DMS 273 (cell line): Measurements from ENCODE around the gene UBE2Q2.
"Not testable (repeated sequence)": the region's sequence is repeated elsewhere in the genome, so short reads cannot be mapped to it uniquely, and the experiment has no call there.

Experiments used
- DNase-seq: peaks from one replicate; lab custom pipeline; 2025; ENCODE audit not compliant: unreplicated experiment; lab: John Stamatoyannopoulos, UW

The UBE2Q2 gene

DNA sequence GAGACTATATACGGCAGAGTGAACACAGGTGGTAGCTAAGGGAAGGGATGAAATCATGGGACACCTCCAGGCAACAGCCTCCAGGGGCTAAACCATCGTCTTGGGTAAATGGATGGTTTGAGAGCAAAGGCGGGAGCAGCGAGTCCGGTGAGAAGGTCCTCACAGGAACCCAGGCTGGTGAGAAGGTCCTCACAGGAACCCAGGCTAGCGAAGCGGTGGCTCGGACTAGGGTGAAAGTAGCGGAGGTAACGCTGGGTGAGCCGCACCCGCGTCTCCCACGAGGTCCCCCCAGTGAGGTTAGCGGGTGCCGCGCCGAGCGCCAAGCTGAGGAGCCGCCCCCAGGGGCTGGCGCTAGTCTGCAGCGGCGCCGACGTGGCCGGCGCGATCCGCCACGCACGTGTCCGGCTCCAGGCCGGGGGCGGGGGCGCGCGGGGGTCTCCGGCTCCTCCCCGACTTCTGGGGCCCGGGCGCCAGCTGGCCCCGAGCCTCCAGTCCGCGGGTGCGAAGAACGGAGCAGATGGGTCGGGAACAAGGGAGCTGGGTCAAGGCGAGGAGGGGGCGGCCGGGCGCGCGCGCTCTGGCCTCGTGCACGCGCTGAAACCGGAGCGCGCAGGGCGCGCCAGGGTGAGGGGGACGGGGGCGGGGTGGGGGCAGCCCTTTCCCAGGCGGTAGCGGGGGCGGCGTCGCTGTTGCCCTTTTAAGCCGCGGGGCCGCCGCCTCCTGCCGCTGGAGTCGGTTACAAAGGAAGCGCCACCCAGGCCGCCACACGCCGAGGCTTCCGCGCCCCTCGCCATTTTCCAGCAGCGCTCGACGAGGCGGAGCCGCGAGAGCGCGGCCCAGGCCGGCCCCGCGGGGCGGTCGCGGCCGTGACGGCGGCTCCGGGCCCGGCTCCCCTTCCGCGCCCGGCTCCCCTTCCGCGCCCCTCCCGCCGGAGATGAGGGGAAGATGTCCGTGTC lies at the start of gene UBE2Q2:
TSS of gene UBE2Q2 (plus strand) at position 726 of the 956 bp plus-strand sequence. CDS start at position 946, 220 bp downstream.
- DNase-seq, result peak; percentile 91

DNA sequence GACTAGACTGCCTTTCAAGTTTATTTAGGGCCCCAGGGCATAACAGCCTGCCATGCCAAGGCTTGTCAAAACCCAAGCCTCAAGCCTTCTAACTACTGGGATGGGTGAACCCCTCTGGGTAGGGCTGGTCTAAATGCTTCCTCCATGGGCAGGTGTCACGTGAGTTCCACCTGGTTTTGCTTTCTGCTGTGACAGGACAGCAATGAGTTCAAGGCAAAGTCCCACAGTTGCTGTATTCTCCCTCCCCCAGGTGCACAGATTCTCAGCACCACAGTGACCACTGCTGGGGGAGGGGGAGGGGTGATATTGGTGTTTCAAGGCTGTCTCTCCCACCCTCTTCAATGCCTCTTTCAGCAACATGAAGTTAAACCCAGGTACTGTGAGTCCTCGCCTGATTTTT lies 46.9 kb upstream of the UBE2Q2 start:
- DNase-seq, result no peak

DNA sequence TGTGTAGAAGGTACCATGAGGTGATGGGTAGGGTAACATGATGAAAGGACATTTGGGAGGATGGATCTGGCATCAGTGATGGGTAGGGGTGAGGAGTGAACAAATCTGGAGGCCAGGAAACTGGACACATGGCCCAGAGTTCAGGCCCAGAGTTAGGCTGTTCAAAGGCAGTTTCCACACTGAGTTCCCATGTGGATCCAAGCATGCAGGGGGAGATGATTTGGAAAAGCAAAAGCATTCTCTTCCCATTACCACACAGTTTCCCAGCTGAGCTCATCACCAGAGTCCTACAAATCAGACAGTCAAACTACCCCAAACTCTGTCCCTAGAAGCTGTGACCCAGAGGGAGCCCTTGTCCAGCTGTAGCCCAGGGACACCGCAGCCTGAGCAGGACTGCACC lies 46.1 kb upstream of the UBE2Q2 start:
- DNase-seq, result not testable (repeated sequence)

DNA sequence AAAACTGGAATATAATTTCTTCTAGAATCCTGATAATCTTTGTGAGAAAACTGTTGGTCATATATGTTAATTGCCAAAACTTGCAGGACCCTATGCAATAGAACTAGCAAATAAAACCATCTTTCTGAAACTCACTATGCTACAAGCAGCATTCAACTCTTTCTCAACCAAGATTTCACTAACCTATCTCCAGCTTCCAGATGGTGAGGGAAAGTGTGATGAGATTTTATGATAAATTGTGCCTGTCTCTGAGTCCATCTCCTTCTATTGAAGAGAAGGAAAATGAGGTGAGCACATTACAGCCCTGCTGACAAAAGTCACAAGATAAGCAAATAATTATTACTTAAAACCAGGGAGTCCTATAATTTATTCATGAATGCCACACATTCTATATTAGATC lies 44.1 kb upstream of the UBE2Q2 start:
- no peak for DNase-seq

DNA sequence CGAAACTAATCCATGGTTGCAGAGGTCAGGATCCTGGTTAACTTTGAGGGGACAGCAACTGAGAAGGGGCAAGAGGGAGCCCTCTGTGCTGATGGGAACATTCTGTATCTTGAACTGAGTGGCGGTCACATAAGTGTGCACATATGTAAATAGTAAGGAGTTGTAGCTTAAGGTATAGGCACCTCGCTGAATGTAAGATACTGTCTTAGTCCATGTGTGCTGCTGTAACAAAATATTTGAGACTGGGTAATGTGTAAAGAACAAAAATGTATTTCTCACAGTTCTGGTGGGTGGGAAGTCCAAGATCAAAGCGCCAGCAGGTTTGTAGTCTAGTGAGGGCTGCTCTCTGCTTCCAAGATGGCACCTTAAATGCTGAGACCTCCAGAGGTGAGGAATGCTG lies 42.8 kb upstream of the UBE2Q2 start:
- DNase-seq, result not testable (repeated sequence)

DNA sequence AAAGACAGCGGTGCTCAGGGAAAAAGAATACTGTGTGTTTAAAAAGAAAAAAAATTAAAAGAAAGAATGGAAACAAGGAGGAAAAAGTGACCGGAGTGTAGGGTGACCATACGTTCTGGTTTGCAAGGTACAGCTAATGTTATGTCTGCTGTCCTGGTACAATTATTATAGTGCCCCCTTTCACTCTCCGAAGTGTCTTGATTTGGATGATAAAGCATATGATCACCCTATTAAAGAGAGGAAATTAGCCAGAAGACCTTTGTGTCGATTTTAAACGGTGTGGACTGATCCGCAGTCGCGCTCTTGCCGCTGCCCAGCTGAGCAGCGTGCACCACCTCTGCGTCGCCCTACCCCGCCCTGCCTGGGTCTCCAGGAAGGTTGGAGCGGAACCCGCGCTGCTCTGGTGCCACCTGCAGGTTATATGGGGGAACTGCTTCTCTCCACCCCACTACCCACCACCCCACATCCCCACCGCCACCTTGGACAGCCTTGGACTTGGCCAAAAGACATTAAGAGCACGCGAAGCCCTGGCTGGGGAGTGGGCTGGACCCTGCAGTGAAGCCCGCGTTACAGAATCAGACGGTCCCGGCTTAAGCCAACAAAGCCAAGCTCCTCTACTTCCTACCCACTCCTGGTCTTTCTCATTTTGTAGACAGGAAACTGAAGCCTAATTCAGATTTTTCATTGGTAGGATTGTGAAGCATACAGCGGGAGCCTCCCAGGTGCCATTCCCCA lies 41.2 kb upstream of the UBE2Q2 start:
- DNase-seq, result peak; percentile 87

DNA sequence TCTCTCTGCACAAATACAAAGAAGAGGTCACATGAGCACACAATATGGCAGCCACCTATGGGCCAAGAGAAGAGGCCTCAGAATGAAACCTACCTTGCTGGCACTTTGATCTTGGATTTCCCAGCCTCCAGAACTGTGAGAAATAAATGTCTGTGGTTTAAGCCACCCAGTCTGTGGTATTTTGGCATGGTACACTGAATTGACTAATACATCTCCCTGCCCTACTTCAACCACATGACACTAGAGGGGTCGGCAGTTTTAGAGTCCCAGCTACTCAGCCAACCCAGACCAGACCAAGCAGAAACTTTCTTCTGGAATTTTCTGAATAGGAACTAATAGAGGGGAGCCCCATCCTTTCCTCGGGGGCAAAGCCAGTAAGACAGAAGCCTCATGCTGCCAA lies 35.8 kb upstream of the UBE2Q2 start:
- DNase-seq, result not testable (repeated sequence)

DNA sequence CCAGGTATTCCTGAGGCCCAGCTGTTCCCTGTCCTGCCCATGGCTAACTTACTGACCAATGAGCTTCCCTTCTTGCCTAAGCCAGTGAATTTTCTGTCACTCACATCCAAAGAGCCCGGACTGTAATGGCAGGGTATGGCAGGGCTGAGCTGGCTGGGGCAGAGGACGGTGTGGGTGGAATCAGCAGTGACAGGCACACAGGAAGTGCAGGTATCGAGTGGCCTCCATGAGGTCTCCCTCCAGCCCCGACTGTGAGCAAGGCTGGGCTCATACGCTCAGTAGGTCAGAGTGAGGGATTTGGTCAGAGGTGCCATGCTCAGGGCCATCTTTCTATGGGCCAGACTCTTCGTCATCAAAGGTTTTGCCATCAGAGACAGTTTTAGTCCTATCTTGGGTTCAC lies 35.2 kb upstream of the UBE2Q2 start:
- DNase-seq, result not testable (repeated sequence)

DNA sequence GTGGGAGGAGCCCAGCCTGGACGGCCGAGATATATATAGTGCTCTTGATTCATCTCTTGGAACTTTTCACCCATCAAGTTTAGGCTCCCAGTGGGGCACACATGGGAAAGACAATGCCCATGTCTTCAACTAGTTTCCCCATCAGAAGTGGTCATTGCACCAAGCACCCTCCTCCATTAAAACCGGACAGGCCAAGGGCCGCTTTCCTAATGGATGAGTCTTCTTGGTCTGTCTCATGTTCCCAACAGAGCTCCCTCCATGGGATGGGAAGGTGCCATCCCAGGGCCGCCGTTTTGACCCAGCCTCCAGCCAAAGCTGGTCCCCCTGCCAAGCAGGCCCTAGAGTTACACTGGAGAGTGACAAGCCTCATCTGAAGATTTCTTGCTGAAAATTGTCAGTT lies 34.7 kb upstream of the UBE2Q2 start:
- no peak for DNase-seq

DNA sequence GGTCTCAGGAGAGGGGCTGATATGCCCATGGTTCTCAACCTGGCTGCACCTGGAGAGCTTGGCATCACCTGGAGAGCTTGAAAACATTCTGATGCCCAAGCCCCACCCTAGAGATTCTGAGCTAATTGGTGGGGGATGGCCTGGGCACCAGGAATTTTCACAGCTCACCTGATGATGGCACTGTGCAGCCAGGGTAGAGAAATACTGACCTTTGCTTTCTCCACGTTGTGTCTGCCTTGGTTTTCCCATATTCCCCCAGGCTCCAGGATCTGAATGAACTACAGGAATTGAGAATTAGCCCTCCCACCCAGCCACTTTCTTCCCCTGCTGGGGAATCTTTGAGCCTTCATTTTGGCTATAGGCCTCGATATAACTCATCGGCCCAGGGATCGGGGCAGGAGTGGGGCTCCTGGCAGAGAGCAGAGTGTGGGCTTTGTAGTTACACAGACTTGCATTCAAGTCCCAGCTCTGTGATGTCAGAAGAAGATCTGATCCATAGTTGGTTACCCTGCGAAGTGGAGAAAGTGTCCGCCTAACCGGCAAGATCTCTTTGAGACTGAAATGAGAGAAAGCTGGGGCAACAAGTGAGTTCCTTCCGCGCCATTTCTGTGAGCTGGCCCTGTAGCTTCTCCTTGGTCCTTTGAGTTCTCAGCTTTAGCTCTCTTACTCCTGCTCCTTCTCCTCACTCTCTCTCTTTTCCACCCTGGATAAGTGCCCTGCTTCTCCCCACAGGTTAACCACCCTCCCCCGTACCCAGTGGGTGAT lies 33.1 kb upstream of the UBE2Q2 start:
- DNase-seq, result peak; percentile 47

DNA sequence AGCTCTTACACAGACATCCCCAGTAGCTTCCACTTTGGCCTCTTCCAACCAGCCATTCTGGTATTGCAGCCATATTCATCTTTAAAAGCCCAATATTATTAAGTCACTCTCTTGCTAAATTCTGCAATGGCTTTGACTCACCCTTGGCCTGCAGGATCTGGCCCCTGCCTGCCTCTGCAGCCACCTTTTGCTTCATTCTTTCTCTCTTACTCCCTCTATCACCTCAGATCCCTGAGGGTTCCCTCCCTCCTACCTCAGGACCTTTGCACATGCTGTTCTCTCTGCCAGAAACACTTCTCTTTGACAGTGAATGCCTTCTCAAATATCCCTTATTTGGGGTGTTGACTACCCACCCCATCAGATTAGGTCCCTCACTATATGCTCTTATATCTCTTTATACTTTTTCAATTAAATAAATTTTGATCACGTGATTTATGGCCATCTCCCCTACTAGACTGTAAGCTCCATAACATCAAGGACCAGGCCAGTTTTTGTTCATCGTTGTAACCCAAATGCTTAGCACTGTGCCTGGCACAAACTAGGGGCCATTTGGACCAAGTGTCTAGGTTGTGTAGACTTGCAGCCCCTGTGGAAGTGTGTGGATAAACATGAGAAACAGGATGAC lies 32.3 kb upstream of the UBE2Q2 start:
- DNase-seq, result no peak

DNA sequence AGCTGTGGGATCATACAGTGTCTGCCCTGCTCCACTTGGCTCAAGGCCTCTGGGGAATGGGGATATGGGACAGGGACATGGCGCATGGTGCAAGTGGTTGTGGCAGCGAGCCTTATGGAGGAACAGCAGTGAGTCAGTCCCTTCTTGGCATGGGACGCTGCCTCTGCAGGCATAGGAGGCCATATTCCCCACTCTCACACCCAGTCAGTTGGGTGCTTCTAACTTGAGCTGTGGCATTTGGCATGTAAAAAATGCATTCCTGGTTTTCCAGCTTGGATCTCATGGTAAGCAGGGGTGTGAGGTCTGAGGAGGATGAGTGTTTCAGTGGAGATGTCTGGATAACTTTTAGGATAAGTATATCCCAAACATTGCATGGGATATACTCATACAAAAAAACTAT lies 31.6 kb upstream of the UBE2Q2 start:
- no peak for DNase-seq

DNA sequence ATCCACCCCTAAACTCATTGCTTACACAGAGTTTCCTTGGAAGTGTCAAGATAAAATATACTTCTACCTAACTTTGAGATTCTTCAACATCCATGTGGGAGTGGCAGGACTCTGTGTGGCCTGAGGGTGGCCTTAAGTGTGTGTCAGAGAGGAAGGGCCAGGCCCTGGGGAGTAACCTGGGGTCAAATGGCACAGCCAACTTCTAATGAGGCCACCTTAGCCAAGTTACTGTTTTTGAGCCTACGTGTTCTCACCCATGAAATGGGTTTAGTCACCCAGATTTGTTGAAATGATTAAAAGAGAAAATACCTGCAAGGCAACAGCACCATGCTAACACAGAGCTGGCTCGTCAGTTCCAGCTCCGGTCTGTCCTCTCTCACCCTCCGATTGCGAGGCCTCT lies 28.5 kb upstream of the UBE2Q2 start:
- DNase-seq, result no peak

DNA sequence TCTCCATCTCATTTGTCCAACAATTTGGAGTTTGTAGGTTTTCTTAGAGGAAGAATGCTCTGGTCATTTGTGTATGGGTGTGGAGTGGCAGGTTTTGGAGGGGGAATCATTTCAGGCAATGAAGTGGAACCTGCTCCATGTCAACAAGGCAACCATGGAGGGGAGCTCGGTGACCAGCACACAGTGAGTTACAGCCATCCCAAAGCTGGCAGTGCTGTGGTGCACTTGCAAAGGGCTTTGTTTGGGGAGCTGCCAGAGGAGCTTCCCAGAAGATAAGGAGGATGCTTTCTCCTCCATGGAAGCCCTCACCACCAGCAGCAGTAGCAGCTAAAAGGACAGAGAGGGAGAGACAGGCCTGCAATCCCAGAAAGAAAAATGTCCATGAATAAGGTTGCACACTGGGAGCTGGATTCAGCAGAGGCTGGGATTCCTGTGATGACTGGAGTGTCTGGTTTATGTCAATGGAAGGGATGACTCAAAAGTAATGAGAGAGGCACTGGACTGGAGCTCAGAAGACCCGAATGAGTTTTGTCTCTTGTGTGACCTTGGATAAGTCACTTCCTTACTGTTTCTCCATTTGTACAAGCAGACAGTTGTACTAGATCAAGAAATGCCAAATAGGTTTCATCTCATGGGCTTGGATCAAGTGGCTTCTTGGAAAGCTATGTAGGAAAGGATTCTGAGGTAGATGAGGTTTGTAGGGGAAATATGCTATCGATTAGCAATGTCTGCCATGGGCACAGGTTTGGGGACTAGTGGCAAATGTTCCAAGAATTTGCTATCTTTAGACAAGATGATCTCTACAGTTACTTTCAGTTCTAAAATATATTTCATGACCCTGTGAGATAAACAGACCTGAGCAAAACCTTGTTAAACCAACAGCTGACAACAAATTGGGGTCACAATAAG lies 27.2 kb upstream of the UBE2Q2 start:
- no peak for DNase-seq

DNA sequence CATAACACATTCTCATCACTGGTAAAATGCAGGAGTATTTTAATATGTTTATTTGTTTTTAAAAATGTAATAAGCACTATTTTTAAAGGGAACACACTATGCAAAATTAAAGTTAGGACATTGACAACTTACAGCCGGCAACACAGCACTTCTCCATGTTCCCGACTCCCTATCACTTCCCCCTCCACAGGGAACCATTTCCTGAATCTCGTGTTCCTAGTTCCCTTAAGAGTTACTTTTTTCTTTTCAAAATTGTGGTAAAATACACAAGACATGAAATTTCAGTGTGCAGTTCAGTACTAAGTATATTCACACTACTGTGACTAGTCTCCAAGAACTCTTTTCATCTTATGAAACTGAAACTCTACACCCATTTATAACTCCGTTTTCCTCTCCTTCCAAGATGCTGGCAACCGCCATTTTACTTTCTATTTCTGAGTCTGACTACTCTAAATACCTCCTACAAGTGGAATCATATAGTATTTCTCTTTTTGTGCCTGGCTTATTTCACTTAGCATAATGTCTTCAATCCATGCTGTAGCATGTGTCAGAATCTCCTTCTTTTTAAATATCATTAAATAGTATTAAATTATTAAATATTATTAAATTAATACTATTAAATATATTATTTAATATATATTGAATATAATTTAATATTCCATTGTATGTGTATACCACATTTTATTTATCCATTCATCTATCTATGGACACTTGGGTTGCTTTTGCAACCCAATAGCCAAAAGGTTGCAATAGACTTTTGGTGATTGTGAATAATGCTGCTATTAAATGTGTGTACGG lies 25.9 kb upstream of the UBE2Q2 start:
- DNase-seq, result no peak

DNA sequence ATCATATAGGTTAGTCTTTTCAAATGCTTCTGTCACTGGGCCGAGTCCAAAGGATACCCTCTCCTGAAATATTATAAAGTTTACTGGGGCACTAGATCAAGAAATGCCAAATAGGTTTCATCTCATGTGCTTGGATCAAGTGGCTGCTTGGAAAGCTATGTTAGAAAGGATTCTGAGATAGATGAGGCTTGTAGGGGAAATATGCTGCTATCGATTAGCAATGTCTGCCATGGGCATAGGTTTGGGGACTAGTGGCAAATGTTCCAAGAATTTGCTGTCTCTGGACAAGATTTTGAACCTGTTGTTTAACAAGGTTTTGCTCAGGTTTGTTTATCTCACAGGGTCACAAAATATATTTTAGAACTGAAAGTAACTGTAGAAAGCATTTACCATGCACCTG lies 23.0 kb upstream of the UBE2Q2 start:
- DNase-seq, result no peak

DNA sequence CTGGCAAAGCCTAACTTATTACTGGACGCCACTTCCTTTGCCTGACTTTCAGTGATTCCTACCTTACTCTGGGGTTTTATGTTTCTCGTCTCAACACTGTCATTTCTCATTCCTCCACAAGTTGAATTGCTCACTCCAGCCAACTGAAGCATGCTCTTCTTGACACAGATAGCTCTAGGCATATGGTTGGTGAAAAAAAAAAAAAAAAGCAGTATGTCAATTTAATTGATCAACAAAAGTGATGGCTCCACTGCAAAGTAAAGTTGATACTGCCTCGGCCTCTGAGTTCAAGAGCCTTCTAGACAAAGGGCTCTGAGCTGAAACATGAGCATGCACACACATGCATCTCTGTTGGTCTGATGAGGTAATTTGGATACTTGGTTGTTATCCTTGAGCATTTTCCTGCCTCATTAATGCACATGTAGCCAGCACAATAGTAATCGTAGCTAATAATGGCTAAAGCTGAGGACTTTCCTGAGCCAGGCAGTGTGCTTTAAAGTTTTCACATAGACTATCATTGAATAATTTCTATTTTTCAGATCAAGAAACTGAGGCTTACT lies 21.4 kb upstream of the UBE2Q2 start:
- no peak for DNase-seq

DNA sequence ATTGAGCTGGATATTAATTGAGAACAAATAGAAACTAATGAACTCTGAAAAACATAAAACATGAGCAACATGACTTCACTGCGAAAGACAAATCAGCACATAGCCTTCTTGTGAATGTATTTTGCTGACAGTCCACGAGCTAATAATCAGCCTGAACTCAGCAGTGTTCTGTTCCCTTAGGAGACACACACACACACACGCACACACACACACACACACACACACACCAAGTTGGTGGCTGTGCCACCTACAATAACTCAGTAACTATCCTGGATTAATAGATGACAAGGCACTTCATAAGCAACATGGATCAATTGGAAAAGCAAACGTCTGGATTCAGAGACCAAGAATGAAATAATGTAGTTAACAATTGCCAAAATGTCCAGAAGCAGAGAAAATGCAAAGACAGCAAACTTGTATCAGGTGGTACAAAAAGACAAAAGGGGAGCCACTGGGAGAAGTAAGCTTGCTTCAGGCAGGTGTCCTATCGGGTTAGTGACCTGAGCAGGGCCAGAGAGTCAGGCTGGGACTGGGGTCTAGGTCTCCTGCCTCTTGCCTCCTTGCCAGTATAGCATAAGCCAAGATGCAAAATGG lies 20.5 kb upstream of the UBE2Q2 start:
- DNase-seq, result no peak
